ENCODE data around the gene CNTN2. TPM values are rescaled to one million over a fixed set of nuclear protein-coding genes. Genes with fewer than 3 reads are reported as not detected.

Gene CNTN2
- total and polyA plus RNA-seq, 2 of the 8 experiments (the other 6 are each of a cell fraction or from before 2014, with no cell fraction given) = 1.2 to 3.9 TPM

- Histone ChIP-seq H3K79me1 (ENCODE audit: low read depth, low read length) (no peaks in the 10 kb centered on the region), H3K9me3 (ENCODE audit: insufficient read depth in 2 of 2, low read depth in 1 of 2, low read length in 1 of 2) (no peaks in the 10 kb centered on the region), H3K4me3 (ENCODE audit: extremely low read depth in 1 of 4, insufficient read depth in 2 of 4, low read depth in 3 of 4, low read length in 4 of 4) (no peak overlapping the region), H3K27me3 (replicated peaks in 1 of 4; ENCODE audit: control insufficient read depth in 3 of 4, extremely low read depth in 1 of 4, insufficient read depth in 3 of 4, low read length in 3 of 4) (peaks cover 0 to 32% (median 18%) of the 10 kb centered on the region in 4 experiments; a peak in 5 of 7 replicates), H3K4me1 (replicated peaks in 1 of 4; ENCODE audit: control insufficient read depth in 3 of 4, insufficient read depth in 4 of 4, low read length in 3 of 4) (peaks cover 13 to 27% (median 16%) of the 10 kb centered on the region in 4 experiments), H2BK20ac (ENCODE audit: low read length) (no peak overlapping the region), H3K27ac (ENCODE audit: low read depth, low read length) (no peak overlapping the region), H4K20me1 (replicated peaks in 1 of 2; ENCODE audit: control insufficient read depth in 1 of 2, insufficient read depth in 2 of 2, low read length in 2 of 2) (peaks cover 0 to 1% of the 10 kb centered on the region in 2 experiments), H4K91ac (replicated peaks; ENCODE audit: insufficient read length, low read length) (no peak overlapping the region), H2BK5ac (ENCODE audit: low read depth, low read length) (no peak overlapping the region), H3K18ac (ENCODE audit: extremely low read depth, low read length) (no peak overlapping the region), H3K23ac (ENCODE audit: insufficient read length) (no peak overlapping the region), H3K79me2 (ENCODE audit: control insufficient read depth in 1 of 2, insufficient read depth in 2 of 2, low read length in 2 of 2) (no peaks in the 10 kb centered on the region), H4K8ac (ENCODE audit: extremely low read depth, insufficient read depth, low read length) (no peak overlapping the region), H2AFZ (ENCODE audit: low read length) (no peak overlapping the region), H3K23me2 (ENCODE audit: low read depth, low read length) (peaks cover 3% of the 10 kb centered on the region; the same call in 1 of the 2 replicates), H4K5ac (ENCODE audit: insufficient read length, low read depth, low read length) (no peak overlapping the region), H3K4ac (replicated peaks; ENCODE audit: insufficient read length, low read depth, low read length) (no peak overlapping the region), H2BK120ac (replicated peaks; ENCODE audit: low read depth, low read length) (no peak overlapping the region), H2AK5ac (ENCODE audit: low read depth, low read length) (no peak overlapping the region), H3K4me2 (ENCODE audit: insufficient read depth in 1 of 2, low read depth in 2 of 2, low read length in 2 of 2) (peak overlapping the region in 1 of 2 experiments; percentile 13; a peak in 2 of 4 replicates), H3K36me3 (ENCODE audit: control insufficient read depth in 2 of 4, insufficient read depth in 4 of 4, low read length in 3 of 4) (no peaks in the 10 kb centered on the region), H3K56ac (replicated peaks; ENCODE audit: insufficient read length, low read depth, low read length) (no peak overlapping the region), H3K9ac (replicated peaks in 1 of 4; ENCODE audit: extremely low read depth in 1 of 4, low read depth in 3 of 4, low read length in 3 of 4) (no peak overlapping the region), H2BK12ac (ENCODE audit: low read depth, low read length) (no peak overlapping the region), H3K14ac (ENCODE audit: insufficient read length) (no peak overlapping the region), H2BK15ac (ENCODE audit: low read length) (peak overlapping the region; percentile 65; the same call in 1 of the 2 replicates)
- no peak for TF ChIP-seq SP1 (IDR thresholded peaks at IDR 0.05; ENCODE audit: low read depth, low read length)
- TF ChIP-seq SIN3A (conservative IDR thresholded peaks at IDR 0.05 in 1 of 2, IDR thresholded peaks at IDR 0.05 in 1 of 2; ENCODE audit: low read depth in 1 of 2, low read length in 2 of 2) = peak in 1 of 2 experiments; percentile 87; a peak in 2 of 4 replicates
- no peak for TF ChIP-seq JUN (IDR thresholded peaks at IDR 0.05; ENCODE audit: low read depth, low read length)
- TF ChIP-seq MAX (IDR thresholded peaks at IDR 0.05) = peak; percentile 39; the same call in 1 of the 2 replicates
- FAIRE-seq (no peak), DNase-seq (ENCODE audit: low read depth in 1 of 2, low spot score in 2 of 2) (peak in 1 of 2 experiments; percentile 64)
- CTCF ChIA-PET (ENCODE audit: partially characterized antibody) = interaction anchor here (0.9 to 2.2 kb wide), 5 partner anchors 9 to 57 kb away, joined by 3 to 12 read pairs (median 5); no protein-coding TSS in a partner anchor
- POLR2A ChIA-PET (ENCODE audit: partially characterized antibody) = interaction anchor here (1.2 to 1.3 kb wide), 2 partner anchors 13 to 23 kb away, joined by 3 read pairs; no protein-coding TSS in a partner anchor
- 74% methylated on average over 5 of the region's 5 CpGs; no CpG with 5 or more reads in 1 of the 2 experiments for WGBS, 2 experiments (ENCODE audit: extremely low coverage in 1 of 2, insufficient coverage in 1 of 2, insufficient read length in 1 of 2, insufficient replicate concordance in 2 of 2, low coverage in 1 of 2, low lambda C conversion rate in 2 of 2, missing lambda C conversion rate in 1 of 2)
Measured at GRCh38 chr1:205044741-205045140, 1.7 kb downstream of the CNTN2 start.

All from H1 (cell line).